DND-41 (cell line): ENCODE measurements around the gene TMEM51.

ENCODE experiments used
- ATAC-seq: fragments of 200-7000 bp; cut with Tn5 transposase; 3 replicates; pipeline ENCODE4 v1.9.1; 2021; ENCODE audit warnings: low read depth; ENCODE audit not compliant: insufficient read depth
- DNase-seq: peaks from one replicate; pipeline ENCODE4 v3.0.0-alpha.2; 2020
- H2AFZ ChIP-seq: 2 replicates; pipeline ENCODE4 v1.6.0; 2012; ENCODE audit warnings: low read depth, low read length
- H3K27ac ChIP-seq: 2 replicates; pipeline ENCODE4 v1.5.1; 2012; ENCODE audit warnings: low read length, inconsistent platforms
- H3K27me3 ChIP-seq: fragments of 200-600 bp; sonication (generic); 2 replicates; pipeline ENCODE4 v1.6.0; 2012; ENCODE audit warnings: low read length, mild to moderate bottlenecking, inconsistent platforms; ENCODE audit not compliant: insufficient read depth, poor library complexity
- H3K36me3 ChIP-seq: 2 replicates; pipeline ENCODE4 v1.5.1; 2012; ENCODE audit warnings: low read length, inconsistent platforms; ENCODE audit not compliant: insufficient read depth
- H3K4me1 ChIP-seq: 2 replicates; pipeline ENCODE4 v1.5.1; 2012; ENCODE audit warnings: mild to moderate bottlenecking, low read length; ENCODE audit not compliant: insufficient read depth
- H3K4me2 ChIP-seq: 2 replicates; pipeline ENCODE4 v1.6.0; 2012; ENCODE audit warnings: mild to moderate bottlenecking, moderate library complexity, low read length, inconsistent platforms; ENCODE audit not compliant: insufficient read depth
- H3K4me3 ChIP-seq, 2 experiments: fragments of 200-600 bp in 1 of 2; shearing (Covaris generic) in 1 of 2; 2 replicates each; pipeline ENCODE4 v1.5.1; 2012 to 2016; ENCODE audit warnings: inconsistent platforms in 2 of 2, low read length in 2 of 2, mild to moderate bottlenecking in 2 of 2, low read depth in 1 of 2, moderate library complexity in 1 of 2
- H3K79me2 ChIP-seq: 2 replicates; pipeline ENCODE4 v1.6.0; 2012; ENCODE audit warnings: low read length, inconsistent platforms; ENCODE audit not compliant: insufficient read depth
- H3K9ac ChIP-seq: 2 replicates; pipeline ENCODE4 v1.6.0; 2012; ENCODE audit warnings: low read depth, mild to moderate bottlenecking, inconsistent platforms, low read length, moderate library complexity
- H3K9me3 ChIP-seq: 2 replicates; pipeline ENCODE4 v1.5.1; 2012; ENCODE audit warnings: low read length, moderate library complexity, mild to moderate bottlenecking, inconsistent platforms; ENCODE audit not compliant: insufficient read depth, severe bottlenecking
- H4K20me1 ChIP-seq: 2 replicates; pipeline ENCODE4 v1.6.0; 2012; ENCODE audit warnings: low read length; ENCODE audit not compliant: insufficient read depth
- CTCF ChIP-seq: IDR thresholded peaks from 2 replicates; pipeline ENCODE4 v1.5.1; 2012; ENCODE audit warnings: borderline replicate concordance, low read length, moderate library complexity, mild to moderate bottlenecking; ENCODE audit not compliant: poor library complexity, severe bottlenecking; ENCODE audit errors: extremely low read depth
- EZH2 ChIP-seq: IDR thresholded peaks from 3 replicates; pipeline ENCODE4 v1.6.1; 2012; ENCODE audit warnings: borderline replicate concordance, low read depth, mild to moderate bottlenecking, moderate library complexity, low read length, inconsistent platforms; ENCODE audit not compliant: severe bottlenecking

TMEM51 gene

DNA sequence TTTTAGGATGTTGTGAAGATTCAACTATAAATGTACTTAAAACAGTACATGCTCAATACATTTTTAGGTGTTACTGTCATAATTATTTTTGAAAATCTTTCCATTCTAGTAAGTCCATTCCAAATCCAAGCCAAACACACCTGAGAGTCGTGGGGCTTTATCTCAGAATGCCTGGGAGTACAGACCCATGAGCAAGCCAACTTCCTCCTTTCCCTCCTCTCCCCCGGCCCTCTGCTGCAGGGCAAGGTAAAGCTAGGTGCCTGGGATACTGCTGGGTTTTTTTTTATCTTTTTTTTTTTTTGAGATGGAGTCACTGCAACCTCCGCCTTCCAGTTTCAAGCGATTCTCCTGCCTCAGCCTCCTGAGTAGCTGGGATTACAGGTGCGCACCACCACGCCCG, 16.5 kb downstream of the TMEM51 start:
- Histone ChIP-seq H3K4me2 (no peak overlapping the region), H3K27ac (no peak overlapping the region), H3K4me1 (no peaks in the 10 kb centered on the region), H3K27me3 (no peaks in the 10 kb centered on the region), H3K36me3 (no peaks in the 10 kb centered on the region), H3K9ac (no peak overlapping the region), H4K20me1 (no peaks in the 10 kb centered on the region), H2AFZ (no peak overlapping the region), H3K9me3 (no peaks in the 10 kb centered on the region), H3K79me2 (no peaks in the 10 kb centered on the region), H3K4me3 (no peak overlapping the region)
- ATAC-seq (no peak), DNase-seq (no peak)
- TF ChIP-seq CTCF = no peak
- no peak for TF ChIP-seq EZH2

GRCh38 chr1:15171271-15171908, 17.8 kb downstream of the TMEM51 start:
- no peak for TF ChIP-seq EZH2
- no peak for TF ChIP-seq CTCF
- no peak overlapping the region for H3K27ac ChIP-seq
- no peaks in the 10 kb centered on the region for H3K9me3 ChIP-seq
- no peaks in the 10 kb centered on the region for H3K36me3 ChIP-seq
- no peaks in the 10 kb centered on the region for H4K20me1 ChIP-seq
- no peak for ATAC-seq
- H3K4me3 ChIP-seq = no peak overlapping the region
- no peaks in the 10 kb centered on the region for H3K4me1 ChIP-seq
- no peak overlapping the region for H3K9ac ChIP-seq
- peaks cover 3% of the 10 kb centered on the region for H3K27me3 ChIP-seq
- H3K79me2 ChIP-seq = no peaks in the 10 kb centered on the region
- no peak overlapping the region for H3K4me2 ChIP-seq
- no peak overlapping the region for H2AFZ ChIP-seq
- no peak for DNase-seq

- ATAC-seq = no peak
- DNase-seq = no peak
- H3K4me1 ChIP-seq = no peaks in the 10 kb centered on the region
Observed at GRCh38 chr1:15172405-15173259, 19.1 kb downstream of the TMEM51 start.

More at GRCh38 chr1:15172405-15173259, 19.1 kb downstream of the TMEM51 start:
- Histone ChIP-seq H3K4me2 (no peak overlapping the region), H3K27ac (no peak overlapping the region), H3K36me3 (no peaks in the 10 kb centered on the region), H2AFZ (no peak overlapping the region), H3K79me2 (no peaks in the 10 kb centered on the region), H3K4me3 (no peak overlapping the region), H3K9ac (no peak overlapping the region), H3K9me3 (no peaks in the 10 kb centered on the region), H3K27me3 (peaks cover 3% of the 10 kb centered on the region), H4K20me1 (no peaks in the 10 kb centered on the region)
- no peak for TF ChIP-seq CTCF
- no peak for TF ChIP-seq EZH2
